Panc1 (cell line): ENCODE data around the gene RAP1GDS1.

Source experiments
- CTCF ChIP-seq: fragments of 450-650 bp; IDR thresholded peaks from 2 replicates; pipeline ENCODE4 v1.5.1; 2017; ENCODE audit warnings: mild to moderate bottlenecking
- POLR2AphosphoS5 ChIP-seq: IDR thresholded peaks from 2 replicates; pipeline ENCODE4 v1.6.1; 2012; ENCODE audit warnings: mild to moderate bottlenecking, low read depth, low read length, moderate library complexity
- REST ChIP-seq, 2 experiments: IDR thresholded peaks; 2 replicates each; pipeline ENCODE4 v1.6.1; 2011 to 2012; ENCODE audit warnings: low read depth in 2 of 2, control low read depth in 1 of 2, low read length in 1 of 2, mild to moderate bottlenecking in 1 of 2, moderate library complexity in 1 of 2; ENCODE audit not compliant: insufficient read depth in 1 of 2

- TF ChIP-seq POLR2AphosphoS5 (no peak), CTCF (no peak), REST (IDR thresholded peaks at IDR 0.05; ENCODE audit: insufficient read depth in 1 of 2, low read depth in 2 of 2, low read length in 1 of 2) (no peak)
Observed at GRCh38 chr4:98283219-98284189, 22.3 kb downstream of the RAP1GDS1 start.
